Panc1 (cell line): ENCODE measurements around the gene DESI1. TPM values are rescaled to one million over a fixed set of nuclear protein-coding genes. Genes with fewer than 3 reads are reported as not detected.

ENCODE experiments used
- ATAC-seq: fragments of 200-7000 bp; cut with Tn5 transposase; 2 replicates; pipeline ENCODE4 v1.9.1; 2020; ENCODE audit warnings: mild to moderate bottlenecking, moderate library complexity
- BruUV-seq: library from RNA; stranded (reverse); fragments of 400-500 nt; replicated peaks from 2 replicates; lab custom pipeline; 2021; lab: Mats Ljungman, UMichigan
- CTCF ChIA-PET: fragments of 300-600 bp; sonication (Branson Sonifier 250); formaldehyde crosslinking; loops from one replicate; lab custom pipeline; 2022; ENCODE audit warnings: antibody characterized with exemption; lab: Charles Lee
- POLR2A ChIA-PET: fragments of 300-600 bp; sonication (Branson Sonifier 250); formaldehyde crosslinking; loops from one replicate; lab custom pipeline; 2022; ENCODE audit warnings: antibody characterized with exemption; lab: Charles Lee
- DNase-seq: peaks from one replicate; pipeline ENCODE4 v3.0.0-alpha.2; 2010; ENCODE audit warnings: low read depth, low spot score
- H3K27ac ChIP-seq: 2 replicates; pipeline ENCODE4 v1.5.1; 2011; ENCODE audit warnings: mild to moderate bottlenecking, low read length, inconsistent platforms
- H3K27me3 ChIP-seq: fragments of 200-500 bp; sonication (Bioruptor generic); 2 replicates; pipeline ENCODE4 v1.6.0; 2014; ENCODE audit warnings: low read length, inconsistent platforms; ENCODE audit not compliant: control insufficient read depth, insufficient read depth
- H3K36me3 ChIP-seq: fragments of 200-500 bp; sonication (Bioruptor generic); 2 replicates; pipeline ENCODE4 v1.5.1; 2014; ENCODE audit warnings: inconsistent platforms, mild to moderate bottlenecking, low read length, moderate library complexity; ENCODE audit not compliant: control insufficient read depth, insufficient read depth
- H3K4me1 ChIP-seq: 2 replicates; pipeline ENCODE4 v1.5.1; 2011; ENCODE audit warnings: inconsistent platforms, mild to moderate bottlenecking, low read length, moderate library complexity; ENCODE audit not compliant: control insufficient read depth, insufficient read depth
- H3K4me3 ChIP-seq, 2 experiments: 2 replicates each; pipeline ENCODE4 v1.5.1; 2011 to 2012; ENCODE audit warnings: low read depth in 2 of 2, low read length in 2 of 2, mild to moderate bottlenecking in 2 of 2, inconsistent platforms in 1 of 2, moderate library complexity in 1 of 2
- H3K9me3 ChIP-seq: fragments of 200-500 bp; sonication (Bioruptor generic); 2 replicates; pipeline ENCODE4 v1.5.1; 2014; ENCODE audit warnings: low read depth, mild to moderate bottlenecking, inconsistent platforms, low read length, moderate library complexity; ENCODE audit not compliant: control insufficient read depth, insufficient read depth
- CTCF ChIP-seq: fragments of 450-650 bp; IDR thresholded peaks from 2 replicates; pipeline ENCODE4 v1.5.1; 2017; ENCODE audit warnings: mild to moderate bottlenecking
- POLR2AphosphoS5 ChIP-seq: IDR thresholded peaks from 2 replicates; pipeline ENCODE4 v1.6.1; 2012; ENCODE audit warnings: mild to moderate bottlenecking, low read depth, low read length, moderate library complexity
- SIN3A ChIP-seq: IDR thresholded peaks from 2 replicates; pipeline ENCODE4 v1.6.1; 2012; ENCODE audit warnings: low read depth, mild to moderate bottlenecking, low read length, moderate library complexity, borderline replicate concordance; ENCODE audit not compliant: insufficient read depth
- TCF7L2 ChIP-seq: IDR thresholded peaks from 2 replicates; pipeline ENCODE4 v1.6.1; 2011; ENCODE audit warnings: mild to moderate bottlenecking, low read depth, low read length, inconsistent platforms
- in situ Hi-C: cut with HindIII; loops from 2 replicates; pipeline ENCODE4 v1.10.0; 2016; ENCODE audit warnings: low sequenced_read_pairs, low pct_unique_long_range_greater_than_20kb
- intact Hi-C: fragments of 100-400 bp; cut with micrococcal nuclease; formaldehyde crosslinking; loops from one replicate; pipeline ENCODE4 v1.10.0; 2022; ENCODE audit not compliant: unreplicated experiment
- total RNA-seq: library from RNA; stranded (reverse); gene quantifications from one replicate; pipeline ENCODE4 v1.2.1, GENCODE V29; 2021; ENCODE audit not compliant: unreplicated experiment
- TF ChIP-seq, protein P1 (sequence below), 2 experiments: IDR thresholded peaks; 2 replicates each; pipeline ENCODE4 v1.6.1; 2011 to 2012; ENCODE audit warnings: low read depth in 2 of 2, control low read depth in 1 of 2, low read length in 1 of 2, mild to moderate bottlenecking in 1 of 2, moderate library complexity in 1 of 2; ENCODE audit not compliant: insufficient read depth in 1 of 2

Gene DESI1
- total RNA-seq, 1 experiment from 2014 or later, result 33.5 TPM

GRCh38 chr22:41582694-41583093 lies 38.1 kb downstream of the DESI1 start:
- no peak for TF ChIP-seq SIN3A
- TF ChIP-seq CTCF, result no peak
- no peak for TF ChIP-seq POLR2AphosphoS5
- TF ChIP-seq TCF7L2, result no peak
- TF ChIP-seq, protein P1, sequence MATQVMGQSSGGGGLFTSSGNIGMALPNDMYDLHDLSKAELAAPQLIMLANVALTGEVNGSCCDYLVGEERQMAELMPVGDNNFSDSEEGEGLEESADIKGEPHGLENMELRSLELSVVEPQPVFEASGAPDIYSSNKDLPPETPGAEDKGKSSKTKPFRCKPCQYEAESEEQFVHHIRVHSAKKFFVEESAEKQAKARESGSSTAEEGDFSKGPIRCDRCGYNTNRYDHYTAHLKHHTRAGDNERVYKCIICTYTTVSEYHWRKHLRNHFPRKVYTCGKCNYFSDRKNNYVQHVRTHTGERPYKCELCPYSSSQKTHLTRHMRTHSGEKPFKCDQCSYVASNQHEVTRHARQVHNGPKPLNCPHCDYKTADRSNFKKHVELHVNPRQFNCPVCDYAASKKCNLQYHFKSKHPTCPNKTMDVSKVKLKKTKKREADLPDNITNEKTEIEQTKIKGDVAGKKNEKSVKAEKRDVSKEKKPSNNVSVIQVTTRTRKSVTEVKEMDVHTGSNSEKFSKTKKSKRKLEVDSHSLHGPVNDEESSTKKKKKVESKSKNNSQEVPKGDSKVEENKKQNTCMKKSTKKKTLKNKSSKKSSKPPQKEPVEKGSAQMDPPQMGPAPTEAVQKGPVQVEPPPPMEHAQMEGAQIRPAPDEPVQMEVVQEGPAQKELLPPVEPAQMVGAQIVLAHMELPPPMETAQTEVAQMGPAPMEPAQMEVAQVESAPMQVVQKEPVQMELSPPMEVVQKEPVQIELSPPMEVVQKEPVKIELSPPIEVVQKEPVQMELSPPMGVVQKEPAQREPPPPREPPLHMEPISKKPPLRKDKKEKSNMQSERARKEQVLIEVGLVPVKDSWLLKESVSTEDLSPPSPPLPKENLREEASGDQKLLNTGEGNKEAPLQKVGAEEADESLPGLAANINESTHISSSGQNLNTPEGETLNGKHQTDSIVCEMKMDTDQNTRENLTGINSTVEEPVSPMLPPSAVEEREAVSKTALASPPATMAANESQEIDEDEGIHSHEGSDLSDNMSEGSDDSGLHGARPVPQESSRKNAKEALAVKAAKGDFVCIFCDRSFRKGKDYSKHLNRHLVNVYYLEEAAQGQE (IDR thresholded peaks at IDR 0.05; ENCODE audit: insufficient read depth in 1 of 2, low read depth in 2 of 2, low read length in 1 of 2), result no peak
- in situ Hi-C loops, result no loop called here
- intact Hi-C loops, result no loop called here
- Histone ChIP-seq H3K27ac (no peak overlapping the region), H3K27me3 (no peaks in the 10 kb centered on the region), H3K4me1 (peaks cover 2% of the 10 kb centered on the region; the same call in 1 of the 2 replicates), H3K9me3 (no peaks in the 10 kb centered on the region), H3K36me3 (no peaks in the 10 kb centered on the region), H3K4me3 (no peak overlapping the region)
- POLR2A ChIA-PET, result no interaction called here
- DNase-seq (no peak), ATAC-seq (no peak)
- no TSS peak for BruUV-seq
- CTCF ChIA-PET, result no interaction called here

DNA sequence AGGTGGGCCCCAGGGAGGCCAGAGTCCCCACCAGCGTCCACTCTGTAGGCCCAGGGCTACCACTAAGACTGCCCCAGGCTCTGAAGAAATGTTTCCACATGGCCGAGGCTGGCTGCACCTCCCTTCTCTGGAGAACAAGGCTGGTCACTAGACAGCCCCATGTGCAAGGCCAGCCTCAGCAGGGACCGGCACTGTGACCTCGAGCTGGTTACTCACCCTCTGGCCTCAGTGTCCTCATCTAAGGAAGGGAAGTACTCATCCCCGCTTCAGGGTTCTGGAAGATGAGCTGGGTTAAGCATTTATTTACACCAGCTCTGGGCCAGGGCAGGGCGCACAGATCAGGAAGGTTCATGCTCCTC lies 40.9 kb downstream of the DESI1 start:
- BruUV-seq, result no TSS peak
- TF ChIP-seq, protein P1 (IDR thresholded peaks at IDR 0.05; ENCODE audit: insufficient read depth in 1 of 2, low read depth in 2 of 2, low read length in 1 of 2), result no peak
- TF ChIP-seq SIN3A (no peak), TCF7L2 (no peak), CTCF (no peak), POLR2AphosphoS5 (no peak)
- Histone ChIP-seq H3K27ac (no peak overlapping the region), H3K27me3 (no peaks in the 10 kb centered on the region), H3K4me1 (no peaks in the 10 kb centered on the region; the same call in 1 of the 2 replicates), H3K9me3 (no peaks in the 10 kb centered on the region), H3K36me3 (no peaks in the 10 kb centered on the region), H3K4me3 (no peak overlapping the region)
- ATAC-seq (no peak), DNase-seq (no peak)
- in situ Hi-C loops (no loop called here), intact Hi-C loops (no loop called here)
- POLR2A ChIA-PET, result no interaction called here
- CTCF ChIA-PET, result no interaction called here
